ENCODE measurements around the gene CUBN.

- no peak for TF ChIP-seq POLR2AphosphoS5 (IDR thresholded peaks at IDR 0.05; ENCODE audit: low read depth)
- TF ChIP-seq, protein P1, sequence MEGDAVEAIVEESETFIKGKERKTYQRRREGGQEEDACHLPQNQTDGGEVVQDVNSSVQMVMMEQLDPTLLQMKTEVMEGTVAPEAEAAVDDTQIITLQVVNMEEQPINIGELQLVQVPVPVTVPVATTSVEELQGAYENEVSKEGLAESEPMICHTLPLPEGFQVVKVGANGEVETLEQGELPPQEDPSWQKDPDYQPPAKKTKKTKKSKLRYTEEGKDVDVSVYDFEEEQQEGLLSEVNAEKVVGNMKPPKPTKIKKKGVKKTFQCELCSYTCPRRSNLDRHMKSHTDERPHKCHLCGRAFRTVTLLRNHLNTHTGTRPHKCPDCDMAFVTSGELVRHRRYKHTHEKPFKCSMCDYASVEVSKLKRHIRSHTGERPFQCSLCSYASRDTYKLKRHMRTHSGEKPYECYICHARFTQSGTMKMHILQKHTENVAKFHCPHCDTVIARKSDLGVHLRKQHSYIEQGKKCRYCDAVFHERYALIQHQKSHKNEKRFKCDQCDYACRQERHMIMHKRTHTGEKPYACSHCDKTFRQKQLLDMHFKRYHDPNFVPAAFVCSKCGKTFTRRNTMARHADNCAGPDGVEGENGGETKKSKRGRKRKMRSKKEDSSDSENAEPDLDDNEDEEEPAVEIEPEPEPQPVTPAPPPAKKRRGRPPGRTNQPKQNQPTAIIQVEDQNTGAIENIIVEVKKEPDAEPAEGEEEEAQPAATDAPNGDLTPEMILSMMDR (IDR thresholded peaks at IDR 0.05; ENCODE audit: insufficient read depth, low read length) = no peak
- no peak for TF ChIP-seq REST (IDR thresholded peaks at IDR 0.05; ENCODE audit: insufficient replicate concordance, low read depth)
These were observed 139.8 kb downstream of the CUBN start for GRCh38 chr10:16989826-16990293.
